Liver (tissue), 9 donors: ENCODE measurements around the gene KIAA1217. TPM values are rescaled to one million over a fixed set of nuclear protein-coding genes. Genes with fewer than 3 reads are reported as not detected.

Experiments
- DNase-seq: peaks from one replicate; pipeline ENCODE4 v3.0.0-alpha.2; 2017; ENCODE audit warnings: low spot score
- H3K27ac ChIP-seq, 2 donors: one replicate each; pipeline ENCODE4 v1.7.0; 2013; ENCODE audit warnings: inconsistent platforms in 2 of 2, low read length in 2 of 2, control low read depth in 1 of 2, low read depth in 1 of 2, mild to moderate bottlenecking in 1 of 2
- H3K27me3 ChIP-seq, 4 donors: one replicate each; pipeline versions ENCODE4 v1.6.1 to v1.7.0; 2013; ENCODE audit warnings: low read length in 3 of 4, inconsistent platforms in 1 of 4, mild to moderate bottlenecking in 1 of 4, moderate library complexity in 1 of 4; ENCODE audit not compliant: control insufficient read depth in 4 of 4, insufficient read depth in 4 of 4
- H3K36me3 ChIP-seq, 4 donors: one replicate each; pipeline versions ENCODE4 v1.6.1 to v1.7.0; 2013; ENCODE audit warnings: low read length in 3 of 4, mild to moderate bottlenecking in 3 of 4, low read depth in 1 of 4, moderate library complexity in 1 of 4; ENCODE audit not compliant: control insufficient read depth in 4 of 4, insufficient read depth in 3 of 4
- H3K4me1 ChIP-seq, 4 donors: one replicate each; pipeline versions ENCODE4 v1.6.1 to v1.7.0; 2013; ENCODE audit warnings: low read length in 3 of 4, mild to moderate bottlenecking in 3 of 4, moderate library complexity in 1 of 4; ENCODE audit not compliant: control insufficient read depth in 4 of 4, insufficient read depth in 4 of 4
- H3K4me3 ChIP-seq, 3 donors: one replicate each; pipeline versions ENCODE4 v1.6.1 to v1.7.0; 2013; ENCODE audit warnings: low read length in 3 of 3, control low read depth in 1 of 3, low read depth in 1 of 3, mild to moderate bottlenecking in 1 of 3
- H3K9ac ChIP-seq, 2 donors: one replicate each; pipeline ENCODE4 v1.7.0; 2013; ENCODE audit warnings: low read length in 2 of 2, mild to moderate bottlenecking in 2 of 2, moderate library complexity in 2 of 2, control low read depth in 1 of 2, low read depth in 1 of 2
- H3K9me3 ChIP-seq, 4 donors: one replicate each; pipeline versions ENCODE4 v1.6.1 to v1.7.0; 2013; ENCODE audit warnings: low read length in 3 of 4; ENCODE audit not compliant: control insufficient read depth in 4 of 4
- ATF3 ChIP-seq: IDR thresholded peaks from 2 replicates; pipeline ENCODE4 v1.6.1; 2016; ENCODE audit warnings: antibody characterized with exemption
- CTCF ChIP-seq: fragments of 150-350 bp; IDR thresholded peaks from 2 replicates; pipeline ENCODE4 v1.5.1; 2017; ENCODE audit warnings: improper control_type of control experiment, low read depth, low read length; ENCODE audit not compliant: missing input control
- EGR1 ChIP-seq, 2 donors: IDR thresholded peaks; 2 replicates each; pipeline ENCODE4 v1.6.1; 2016 to 2018; ENCODE audit warnings: antibody characterized with exemption in 2 of 2, low read depth in 2 of 2
- FOXA1 ChIP-seq: IDR thresholded peaks from 2 replicates; pipeline ENCODE4 v1.6.1; 2016; ENCODE audit warnings: antibody characterized with exemption
- FOXA2 ChIP-seq: IDR thresholded peaks from 2 replicates; pipeline ENCODE4 v1.6.1; 2016; ENCODE audit warnings: antibody characterized with exemption
- GABPA ChIP-seq, 2 donors: IDR thresholded peaks in 1 of 2; conservative IDR thresholded peaks in 1 of 2; 2 replicates each; pipeline ENCODE4 v1.6.1; 2016; ENCODE audit warnings: antibody characterized with exemption in 2 of 2, mild to moderate bottlenecking in 1 of 2, moderate library complexity in 1 of 2
- HNF4A ChIP-seq, 2 donors: conservative IDR thresholded peaks; 2 replicates each; pipeline ENCODE4 v1.6.1; 2016; ENCODE audit warnings: antibody characterized with exemption in 2 of 2, mild to moderate bottlenecking in 2 of 2
- HNF4G ChIP-seq: IDR thresholded peaks from 2 replicates; pipeline ENCODE4 v1.6.1; 2016; ENCODE audit warnings: antibody characterized with exemption
- JUND ChIP-seq, 2 donors: IDR thresholded peaks; 2 replicates each; pipeline ENCODE4 v1.6.1; 2016; ENCODE audit warnings: antibody characterized with exemption in 2 of 2
- MAX ChIP-seq: IDR thresholded peaks from 2 replicates; pipeline ENCODE4 v1.6.1; 2016; ENCODE audit warnings: antibody characterized with exemption
- NR2F2 ChIP-seq: IDR thresholded peaks from 2 replicates; pipeline ENCODE4 v1.6.1; 2016; ENCODE audit warnings: antibody characterized with exemption
- RAD21 ChIP-seq, 2 donors: IDR thresholded peaks; 2 replicates each; pipeline ENCODE4 v1.6.1; 2016; ENCODE audit warnings: antibody characterized with exemption in 2 of 2, mild to moderate bottlenecking in 2 of 2
- REST ChIP-seq: IDR thresholded peaks from 2 replicates; pipeline ENCODE4 v1.6.1; 2016; ENCODE audit warnings: antibody characterized with exemption, mild to moderate bottlenecking
- RXRA ChIP-seq, 2 donors: IDR thresholded peaks; 2 replicates each; pipeline ENCODE4 v1.6.1; 2017 to 2018; ENCODE audit warnings: antibody characterized with exemption in 2 of 2, mild to moderate bottlenecking in 1 of 2
- SP1 ChIP-seq: IDR thresholded peaks from 2 replicates; pipeline ENCODE4 v1.6.1; 2018; ENCODE audit warnings: antibody characterized with exemption, mild to moderate bottlenecking
- TAF1 ChIP-seq: conservative IDR thresholded peaks from 2 replicates; pipeline ENCODE4 v1.6.1; 2016; ENCODE audit warnings: antibody characterized with exemption, mild to moderate bottlenecking
- YY1 ChIP-seq: IDR thresholded peaks from 2 replicates; pipeline ENCODE4 v1.6.1; 2016; ENCODE audit warnings: antibody characterized with exemption, mild to moderate bottlenecking
- ZBTB33 ChIP-seq: IDR thresholded peaks from 2 replicates; pipeline ENCODE4 v1.6.1; 2016; ENCODE audit warnings: antibody characterized with exemption
- WGBS: extraction: QIAGEN DNeasy Blood & Tissue Kit; methylation state at CpG from one replicate; pipeline ENCODE4 v1.1.7; 2013; 5-methylcytosine and 5-hydroxymethylcytosine counted together
- polyA plus RNA-seq, 2 donors: library from polyadenylated mRNA; stranded (reverse) in 1 of 2; unstranded in 1 of 2; fragments of 200-250 nt in 1 of 2; fragments of >200 nt in 1 of 2; fragmentation: Nextera tagmentation in 1 of 2; extraction: Ambion mirVana in 1 of 2; gene quantifications; one replicate each; pipeline versions ENCODE4 v1.2.1 to v1.2.3, GENCODE V29; 2013 to 2015
- total RNA-seq, 2 donors: library from RNA; depleted of rRNA; stranded (reverse); fragments of >200 nt; gene quantifications; one replicate each; pipeline ENCODE4 v1.2.3, GENCODE V29; 2014
- donor health status: healthy.
- donor health status: healthy.
- donor health status: healthy.
- donor health status: healthy.
- donor health status: healthy.

Gene KIAA1217
- total and polyA plus RNA-seq, 4 donors: 4.5 to 12.8 (median 6.8) TPM

GRCh38 chr10:24313283-24313682, 104.3 kb downstream of the KIAA1217 start (continued):
- TF ChIP-seq MAX (no peak), CTCF (no peak)

- no peaks in the 10 kb centered on the region for H3K4me1 ChIP-seq
- no peak overlapping the region for H3K27ac ChIP-seq
- H3K27me3 ChIP-seq: no peaks in the 10 kb centered on the region
- no peaks in the 10 kb centered on the region for H3K36me3 ChIP-seq
- DNase-seq: no peak
- no peaks in the 10 kb centered on the region for H3K9me3 ChIP-seq
- TF ChIP-seq FOXA1 (no peak), EGR1 (IDR thresholded peaks at IDR 0.05; ENCODE audit: low read depth in 2 of 2) (no peak), NR2F2 (no peak)
- 77% methylated on average over 7 of the region's 7 CpGs for WGBS
- H3K4me3 ChIP-seq: no peak overlapping the region
- H3K9ac ChIP-seq: no peak overlapping the region
Observed at GRCh38 chr10:24315211-24315610, 106.3 kb downstream of the KIAA1217 start.

- DNase-seq: no peak
- Histone ChIP-seq H3K27ac (no peak overlapping the region), H3K4me3 (no peak overlapping the region), H3K36me3 (no peaks in the 10 kb centered on the region), H3K4me1 (no peaks in the 10 kb centered on the region), H3K9me3 (no peaks in the 10 kb centered on the region), H3K9ac (no peak overlapping the region), H3K27me3 (no peaks in the 10 kb centered on the region)
- no peak for TF ChIP-seq REST
- no peak for TF ChIP-seq SP1
- TF ChIP-seq JUND (IDR thresholded peaks at IDR 0.05): no peak
- no peak for TF ChIP-seq GABPA (IDR thresholded peaks at IDR 0.05 in 1 of 2, conservative IDR thresholded peaks at IDR 0.05 in 1 of 2)
- no peak for TF ChIP-seq RAD21 (IDR thresholded peaks at IDR 0.05)
- TF ChIP-seq TAF1: no peak
- no peak for TF ChIP-seq CTCF
- no peak for TF ChIP-seq HNF4G
- no peak for TF ChIP-seq FOXA1
- TF ChIP-seq HNF4A (conservative IDR thresholded peaks at IDR 0.05): no peak
- TF ChIP-seq MAX: no peak
- no peak for TF ChIP-seq EGR1 (IDR thresholded peaks at IDR 0.05; ENCODE audit: low read depth in 2 of 2)
- no peak for TF ChIP-seq YY1
- TF ChIP-seq FOXA2: no peak
- TF ChIP-seq RXRA (IDR thresholded peaks at IDR 0.05): no peak
- TF ChIP-seq ATF3: no peak
- no peak for TF ChIP-seq ZBTB33
- TF ChIP-seq NR2F2: no peak
- 85% methylated on average over 5 of the region's 5 CpGs for WGBS
Observed at GRCh38 chr10:24318517-24318916, 109.6 kb downstream of the KIAA1217 start.
